Measurements from ENCODE around the gene PRR5L.

Gene PRR5L, protein sequence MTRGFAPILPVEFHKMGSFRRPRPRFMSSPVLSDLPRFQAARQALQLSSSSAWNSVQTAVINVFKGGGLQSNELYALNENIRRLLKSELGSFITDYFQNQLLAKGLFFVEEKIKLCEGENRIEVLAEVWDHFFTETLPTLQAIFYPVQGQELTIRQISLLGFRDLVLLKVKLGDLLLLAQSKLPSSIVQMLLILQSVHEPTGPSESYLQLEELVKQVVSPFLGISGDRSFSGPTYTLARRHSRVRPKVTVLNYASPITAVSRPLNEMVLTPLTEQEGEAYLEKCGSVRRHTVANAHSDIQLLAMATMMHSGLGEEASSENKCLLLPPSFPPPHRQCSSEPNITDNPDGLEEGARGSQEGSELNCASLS

DNA sequence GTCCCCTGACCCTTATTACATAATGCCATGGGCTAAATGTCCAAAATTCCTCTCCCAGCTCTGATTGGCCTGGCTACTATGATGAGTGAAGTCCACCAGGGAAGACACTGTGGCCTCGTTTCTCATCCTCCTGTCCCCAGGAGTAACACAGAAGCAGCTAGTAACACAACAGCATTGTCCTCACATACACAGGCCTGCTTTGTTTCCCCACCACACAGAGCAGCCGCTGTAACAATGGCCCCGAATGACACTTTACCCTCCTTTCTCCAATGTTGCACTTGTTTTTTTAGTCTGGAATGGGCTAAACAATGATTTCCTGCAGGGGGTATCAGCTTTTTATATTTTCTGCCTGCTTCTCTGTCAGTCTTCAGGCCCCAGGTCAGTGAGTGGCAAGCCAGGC, at the start of gene PRR5L:
Gene PRR5L, plus strand, starts transcription at position 363 of the 400 bp plus-strand sequence. CDS start 104,834 bp downstream, outside the sequence.
- Histone ChIP-seq H3K4me1 (ENCODE audit: control insufficient read depth in 1 of 2, insufficient read depth in 2 of 2, low read length in 2 of 2) (no peaks in the 10 kb centered on the region), H3K27me3 (ENCODE audit: low read depth, low read length) (no peaks in the 10 kb centered on the region), H3K27ac (ENCODE audit: low read length) (no peak within 1 kb of the TSS), H3K36me3 (ENCODE audit: control insufficient read depth in 1 of 2, insufficient read depth in 2 of 2, low read length in 2 of 2) (no peaks in the 10 kb centered on the region), H3K4me3 (ENCODE audit: low read depth in 1 of 2, low read length in 2 of 2) (no peak within 1 kb of the TSS), H3K9me3 (ENCODE audit: control insufficient read depth in 1 of 2, low read length in 2 of 2) (no peaks in the 10 kb centered on the region)

DNA sequence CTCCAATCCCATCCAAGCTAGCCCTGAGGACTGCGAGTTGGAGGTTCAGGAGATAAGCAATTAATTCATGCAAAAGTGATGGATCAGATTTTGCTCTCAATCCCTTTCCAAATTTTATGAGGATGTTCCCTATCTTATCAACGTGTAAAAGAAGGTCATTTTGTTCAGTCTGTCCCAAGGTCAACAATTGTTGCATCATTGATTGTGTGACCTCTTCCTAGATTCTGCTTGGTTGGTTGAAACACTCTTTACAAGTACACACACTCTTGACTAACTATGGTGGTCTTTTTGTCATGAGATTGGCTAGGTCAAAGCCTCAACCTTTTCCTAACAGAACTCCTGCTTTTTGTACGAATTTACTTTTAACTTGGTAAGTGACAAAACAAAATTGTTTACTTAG, 48.6 kb upstream of the PRR5L start:
- H3K4me1 ChIP-seq (ENCODE audit: control insufficient read depth in 1 of 2, insufficient read depth in 2 of 2, low read length in 2 of 2): no peaks in the 10 kb centered on the region
- H3K27ac ChIP-seq (ENCODE audit: low read length): no peak overlapping the region
- H3K9me3 ChIP-seq (ENCODE audit: control insufficient read depth in 1 of 2, low read length in 2 of 2): peaks cover 0 to 6% of the 10 kb centered on the region in 2 donors
- H3K36me3 ChIP-seq (ENCODE audit: control insufficient read depth in 1 of 2, insufficient read depth in 2 of 2, low read length in 2 of 2): no peaks in the 10 kb centered on the region
- no peak overlapping the region for H3K4me3 ChIP-seq (ENCODE audit: low read depth in 1 of 2, low read length in 2 of 2)
- H3K27me3 ChIP-seq (ENCODE audit: low read depth, low read length): no peaks in the 10 kb centered on the region

DNA sequence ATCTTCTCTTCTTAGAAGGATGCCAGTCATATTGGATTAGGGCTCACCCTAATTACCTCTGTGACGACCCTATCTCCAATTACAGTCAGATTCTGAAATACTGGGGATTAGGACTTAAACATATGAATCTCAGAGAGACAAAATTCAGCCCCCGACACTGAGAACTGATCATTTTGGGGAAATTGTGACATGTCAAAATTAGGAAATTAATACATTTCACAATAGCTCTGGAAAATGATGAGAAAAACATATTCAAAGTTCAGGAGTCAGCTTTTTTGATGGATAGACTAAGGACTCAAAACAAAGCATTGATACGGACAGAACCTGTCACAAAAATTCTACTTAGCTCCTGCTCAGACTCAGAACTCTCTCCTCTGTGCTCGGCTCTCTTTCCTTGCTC, 47.7 kb upstream of the PRR5L start:
- no peak overlapping the region for H3K4me3 ChIP-seq (ENCODE audit: low read depth in 1 of 2, low read length in 2 of 2)
- H3K27ac ChIP-seq (ENCODE audit: low read length): no peak overlapping the region

DNA sequence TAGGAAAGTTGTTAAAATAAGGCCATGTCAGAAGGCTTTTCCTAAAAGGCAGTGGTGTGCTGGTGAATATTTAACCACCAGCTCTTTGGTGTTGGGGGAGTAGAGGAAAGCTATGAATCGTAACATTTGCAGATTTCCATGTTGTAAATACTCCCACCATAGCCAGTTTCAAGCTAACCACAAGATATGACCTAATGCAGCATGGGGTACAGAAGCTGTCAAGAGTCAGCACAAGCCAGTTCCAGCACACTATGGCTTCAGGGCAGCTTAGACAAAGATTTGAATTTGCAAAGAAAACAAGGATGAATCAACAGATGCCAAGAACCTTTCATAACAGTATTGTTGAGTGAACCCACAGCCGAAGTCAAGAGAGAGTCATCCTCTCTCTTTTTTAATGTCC, 46.8 kb upstream of the PRR5L start:
- Histone ChIP-seq H3K27me3 (ENCODE audit: low read depth, low read length) (no peaks in the 10 kb centered on the region), H3K9me3 (ENCODE audit: control insufficient read depth in 1 of 2, low read length in 2 of 2) (peaks cover 0 to 6% of the 10 kb centered on the region in 2 donors), H3K27ac (ENCODE audit: low read length) (no peak overlapping the region), H3K36me3 (ENCODE audit: control insufficient read depth in 1 of 2, insufficient read depth in 2 of 2, low read length in 2 of 2) (no peaks in the 10 kb centered on the region), H3K4me3 (ENCODE audit: low read depth in 1 of 2, low read length in 2 of 2) (no peak overlapping the region), H3K4me1 (ENCODE audit: control insufficient read depth in 1 of 2, insufficient read depth in 2 of 2, low read length in 2 of 2) (no peaks in the 10 kb centered on the region)

More for the DNA sequence above, 47.7 kb upstream of the PRR5L start:
- Histone ChIP-seq H3K4me1 (ENCODE audit: control insufficient read depth in 1 of 2, insufficient read depth in 2 of 2, low read length in 2 of 2) (no peaks in the 10 kb centered on the region), H3K9me3 (ENCODE audit: control insufficient read depth in 1 of 2, low read length in 2 of 2) (peaks cover 0 to 6% of the 10 kb centered on the region in 2 donors), H3K27me3 (ENCODE audit: low read depth, low read length) (no peaks in the 10 kb centered on the region), H3K36me3 (ENCODE audit: control insufficient read depth in 1 of 2, insufficient read depth in 2 of 2, low read length in 2 of 2) (no peaks in the 10 kb centered on the region)

DNA sequence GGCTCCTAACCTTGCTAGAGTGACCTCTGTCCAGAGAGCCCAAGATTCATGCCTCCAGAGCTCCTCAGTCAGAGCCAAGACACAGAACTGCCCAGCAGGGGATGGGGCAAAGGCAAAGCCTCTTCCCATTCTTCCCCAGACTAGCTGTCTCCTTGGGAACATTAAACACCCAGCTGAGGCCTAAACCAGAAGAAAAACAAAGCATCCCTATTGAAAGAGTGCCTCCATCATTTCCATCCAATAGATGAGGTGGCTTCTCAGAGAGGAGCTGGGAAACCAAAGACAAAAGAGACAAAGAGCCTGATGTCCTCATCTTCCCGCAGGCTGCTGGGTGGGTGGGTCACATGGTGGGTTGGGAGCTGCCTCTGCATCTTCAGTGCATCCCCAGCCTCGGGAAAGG, 44.3 kb upstream of the PRR5L start:
- Histone ChIP-seq H3K27ac (ENCODE audit: low read length) (no peak overlapping the region), H3K36me3 (ENCODE audit: control insufficient read depth in 1 of 2, insufficient read depth in 2 of 2, low read length in 2 of 2) (no peaks in the 10 kb centered on the region), H3K4me3 (ENCODE audit: low read depth in 1 of 2, low read length in 2 of 2) (no peak overlapping the region), H3K27me3 (ENCODE audit: low read depth, low read length) (no peaks in the 10 kb centered on the region), H3K9me3 (ENCODE audit: control insufficient read depth in 1 of 2, low read length in 2 of 2) (peaks cover 0 to 12% of the 10 kb centered on the region in 2 donors), H3K4me1 (ENCODE audit: control insufficient read depth in 1 of 2, insufficient read depth in 2 of 2, low read length in 2 of 2) (no peaks in the 10 kb centered on the region)

DNA sequence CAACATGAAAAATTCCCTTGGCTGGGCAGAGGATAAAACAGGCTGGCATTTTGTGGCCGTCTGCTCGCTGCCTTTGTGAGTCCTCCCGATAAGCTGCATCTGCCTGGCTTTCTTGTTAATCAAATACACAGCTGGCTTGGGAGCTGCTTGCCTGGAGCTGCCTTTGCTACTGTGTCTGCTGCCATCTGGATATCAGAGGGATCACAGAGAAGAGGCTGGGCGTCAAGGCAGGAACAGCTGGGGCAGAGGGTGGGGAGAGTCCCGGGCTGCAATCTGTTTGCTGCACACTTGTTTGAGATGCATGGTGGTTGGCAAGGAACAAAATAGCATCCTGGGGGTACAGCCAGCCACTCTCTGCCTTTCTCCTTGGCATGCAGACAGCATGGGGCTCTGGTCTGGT, 42.9 kb upstream of the PRR5L start:
- peaks cover 0 to 12% of the 10 kb centered on the region in 2 donors for H3K9me3 ChIP-seq (ENCODE audit: control insufficient read depth in 1 of 2, low read length in 2 of 2)
- no peaks in the 10 kb centered on the region for H3K4me1 ChIP-seq (ENCODE audit: control insufficient read depth in 1 of 2, insufficient read depth in 2 of 2, low read length in 2 of 2)
- H3K4me3 ChIP-seq (ENCODE audit: low read depth in 1 of 2, low read length in 2 of 2): no peak overlapping the region
- H3K27ac ChIP-seq (ENCODE audit: low read length): no peak overlapping the region
- no peaks in the 10 kb centered on the region for H3K27me3 ChIP-seq (ENCODE audit: low read depth, low read length)
- H3K36me3 ChIP-seq (ENCODE audit: control insufficient read depth in 1 of 2, insufficient read depth in 2 of 2, low read length in 2 of 2): no peaks in the 10 kb centered on the region

DNA sequence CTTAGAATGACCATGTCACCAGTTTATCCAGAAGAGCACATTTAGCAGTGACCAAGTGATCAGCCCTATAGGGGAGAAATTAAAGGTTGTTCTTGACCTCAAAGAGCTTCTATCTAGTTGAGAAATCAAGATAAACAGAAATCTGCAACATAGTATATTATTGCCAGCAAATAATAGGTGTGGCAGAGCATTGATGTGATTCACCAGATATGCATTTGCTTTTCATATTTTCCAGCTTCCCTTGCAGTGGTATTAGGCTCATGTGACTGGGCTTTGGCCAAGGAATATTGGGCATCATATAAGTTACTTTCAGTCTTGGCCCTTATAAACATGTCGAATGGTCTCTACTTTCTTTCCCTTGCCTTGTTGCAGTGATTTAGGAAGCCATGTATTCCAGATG, 41.4 kb upstream of the PRR5L start:
- Histone ChIP-seq H3K27ac (ENCODE audit: low read length) (no peak overlapping the region), H3K27me3 (ENCODE audit: low read depth, low read length) (no peaks in the 10 kb centered on the region), H3K4me3 (ENCODE audit: low read depth in 1 of 2, low read length in 2 of 2) (no peak overlapping the region), H3K4me1 (ENCODE audit: control insufficient read depth in 1 of 2, insufficient read depth in 2 of 2, low read length in 2 of 2) (peaks cover 0 to 4% of the 10 kb centered on the region in 2 donors), H3K9me3 (ENCODE audit: control insufficient read depth in 1 of 2, low read length in 2 of 2) (peaks cover 0 to 12% of the 10 kb centered on the region in 2 donors), H3K36me3 (ENCODE audit: control insufficient read depth in 1 of 2, insufficient read depth in 2 of 2, low read length in 2 of 2) (no peaks in the 10 kb centered on the region)

DNA sequence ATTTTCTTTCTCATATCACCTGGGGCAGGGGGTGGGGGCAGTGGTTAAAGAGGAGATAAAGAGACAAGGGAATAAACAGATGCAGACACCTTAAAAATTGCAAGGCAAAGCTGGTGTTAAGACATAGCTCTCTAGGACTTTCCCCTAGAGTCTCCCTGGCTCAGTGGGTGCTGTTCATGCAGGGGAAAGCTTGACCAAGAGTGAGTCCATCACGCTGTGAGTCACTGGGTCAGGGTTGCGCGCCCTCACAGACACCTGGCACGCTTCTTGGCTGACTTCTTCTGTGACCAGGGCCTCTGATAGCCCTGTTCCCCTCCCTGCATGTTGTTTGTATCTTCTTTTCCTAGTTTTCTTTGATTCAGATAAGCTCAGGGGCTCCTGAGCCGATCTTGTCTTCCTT, 38.7 kb upstream of the PRR5L start:
- H3K4me3 ChIP-seq (ENCODE audit: low read depth in 1 of 2, low read length in 2 of 2): no peak overlapping the region
- no peaks in the 10 kb centered on the region for H3K27me3 ChIP-seq (ENCODE audit: low read depth, low read length)
- H3K27ac ChIP-seq (ENCODE audit: low read length): no peak overlapping the region
- H3K36me3 ChIP-seq (ENCODE audit: control insufficient read depth in 1 of 2, insufficient read depth in 2 of 2, low read length in 2 of 2): no peaks in the 10 kb centered on the region
- H3K9me3 ChIP-seq (ENCODE audit: control insufficient read depth in 1 of 2, low read length in 2 of 2): peaks cover 0 to 6% of the 10 kb centered on the region in 2 donors
- H3K4me1 ChIP-seq (ENCODE audit: control insufficient read depth in 1 of 2, insufficient read depth in 2 of 2, low read length in 2 of 2): peaks cover 0 to 4% of the 10 kb centered on the region in 2 donors

DNA sequence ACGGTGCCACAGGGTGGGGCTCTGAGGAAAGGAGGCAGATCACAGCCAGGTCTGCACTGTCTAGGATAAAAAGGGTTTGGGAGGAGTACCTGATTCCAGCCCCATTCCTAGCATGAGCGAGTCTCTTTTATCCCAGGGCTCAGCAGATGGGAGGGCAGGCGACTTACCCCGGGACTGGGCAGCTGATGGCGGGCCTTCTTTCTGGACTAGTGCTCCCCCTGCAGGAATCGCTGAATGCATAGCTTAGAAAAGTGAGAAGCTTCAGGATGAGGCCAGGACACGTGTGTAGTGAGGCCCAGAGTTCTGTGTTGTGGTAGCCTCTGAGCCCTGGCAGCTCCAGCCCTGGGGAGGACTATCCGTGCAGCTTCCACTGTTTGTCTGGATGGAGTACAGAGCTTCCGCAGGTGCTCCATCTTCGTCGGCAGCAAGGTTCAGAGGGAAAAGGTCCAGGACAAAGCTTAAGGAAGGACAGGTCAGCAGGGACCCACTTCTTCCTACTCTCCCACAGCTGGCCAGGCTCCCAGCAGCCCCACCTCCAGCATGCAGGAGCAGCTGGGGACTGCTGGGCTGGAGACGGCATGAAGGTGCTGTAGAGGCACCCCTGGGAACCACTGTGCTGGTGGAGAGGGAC, 37.2 kb upstream of the PRR5L start:
- no peaks in the 10 kb centered on the region for H3K27me3 ChIP-seq (ENCODE audit: low read depth, low read length)
- H3K36me3 ChIP-seq (ENCODE audit: control insufficient read depth in 1 of 2, insufficient read depth in 2 of 2, low read length in 2 of 2): no peaks in the 10 kb centered on the region
- H3K27ac ChIP-seq (ENCODE audit: low read length): no peak overlapping the region
- no peak overlapping the region for H3K4me3 ChIP-seq (ENCODE audit: low read depth in 1 of 2, low read length in 2 of 2)
- H3K9me3 ChIP-seq (ENCODE audit: control insufficient read depth in 1 of 2, low read length in 2 of 2): peaks cover 0 to 6% of the 10 kb centered on the region in 2 donors
- peaks cover 0 to 4% of the 10 kb centered on the region in 2 donors for H3K4me1 ChIP-seq (ENCODE audit: control insufficient read depth in 1 of 2, insufficient read depth in 2 of 2, low read length in 2 of 2)

DNA sequence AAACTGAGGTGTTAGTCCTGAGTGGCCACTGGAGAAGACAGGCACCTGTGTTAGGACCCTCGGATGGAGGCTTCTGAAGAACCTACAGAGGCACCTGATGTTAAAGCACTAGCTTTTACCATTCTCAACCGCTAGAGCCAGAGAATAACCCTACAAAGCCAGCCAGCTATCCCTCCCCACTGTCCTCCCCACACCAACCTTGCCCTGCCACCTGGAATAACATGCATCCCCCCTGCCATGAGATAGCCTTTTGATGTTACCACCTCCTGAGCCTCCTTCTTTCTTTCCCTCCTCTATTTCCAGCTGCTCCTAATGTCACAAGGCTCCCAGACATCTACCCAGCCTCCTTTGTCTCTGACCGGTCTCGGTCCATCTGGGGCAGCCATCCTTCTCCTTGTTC, 35.0 kb upstream of the PRR5L start:
- H3K27me3 ChIP-seq (ENCODE audit: low read depth, low read length): no peaks in the 10 kb centered on the region

DNA sequence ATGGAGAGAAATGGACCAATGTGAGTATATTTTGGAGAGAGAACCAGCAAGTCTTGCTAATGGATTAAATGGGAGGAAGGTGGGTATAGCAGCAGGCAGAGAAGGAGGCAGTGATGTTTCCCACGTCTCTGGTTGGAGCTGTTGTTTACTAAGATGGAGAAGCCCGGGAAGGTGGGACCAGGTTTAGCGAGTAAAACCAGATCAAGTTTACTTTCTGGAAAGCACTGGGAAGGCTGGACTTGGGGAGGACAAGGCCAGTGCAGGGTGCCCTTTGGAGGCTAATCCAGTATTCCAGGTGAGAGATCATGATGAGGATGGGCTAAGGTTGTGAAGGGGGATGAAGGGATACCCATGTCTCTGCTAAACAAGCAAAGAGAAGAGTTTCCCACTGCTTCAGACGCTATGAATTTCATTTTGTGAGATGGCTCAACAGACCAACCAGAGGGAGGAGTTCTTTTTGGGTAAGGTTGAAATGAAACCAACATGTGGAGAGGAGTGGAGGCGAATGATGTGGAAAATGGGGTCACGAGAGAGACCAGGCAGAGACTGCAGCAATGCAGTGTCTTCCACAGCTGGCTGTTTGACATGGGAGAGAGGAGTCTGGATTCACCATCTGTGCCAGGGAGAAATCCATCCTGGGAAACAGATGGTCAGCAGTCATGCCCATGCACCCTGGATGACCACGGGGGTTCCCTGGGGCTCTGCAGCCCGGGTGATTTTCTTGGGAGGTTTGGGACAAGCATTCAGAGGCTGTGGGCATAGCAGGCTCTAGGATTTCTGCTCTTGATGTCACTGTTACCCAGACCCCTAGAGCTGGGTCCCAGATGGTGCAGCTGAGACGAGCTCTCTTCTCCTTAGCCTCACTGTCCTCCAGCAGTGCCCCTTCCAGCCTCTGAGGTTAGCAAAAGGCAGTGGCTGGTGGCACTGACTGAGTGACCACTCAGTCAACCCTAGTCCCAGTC, 31.8 kb upstream of the PRR5L start:
- Histone ChIP-seq H3K27me3 (ENCODE audit: low read depth, low read length) (no peaks in the 10 kb centered on the region), H3K36me3 (ENCODE audit: control insufficient read depth in 1 of 2, insufficient read depth in 2 of 2, low read length in 2 of 2) (no peaks in the 10 kb centered on the region), H3K4me3 (ENCODE audit: low read depth in 1 of 2, low read length in 2 of 2) (no peak overlapping the region), H3K4me1 (ENCODE audit: control insufficient read depth in 1 of 2, insufficient read depth in 2 of 2, low read length in 2 of 2) (no peaks in the 10 kb centered on the region), H3K9me3 (ENCODE audit: control insufficient read depth in 1 of 2, low read length in 2 of 2) (no peaks in the 10 kb centered on the region), H3K27ac (ENCODE audit: low read length) (no peak overlapping the region)

More for the DNA sequence above, 35.0 kb upstream of the PRR5L start:
- Histone ChIP-seq H3K27ac (ENCODE audit: low read length) (no peak overlapping the region), H3K9me3 (ENCODE audit: control insufficient read depth in 1 of 2, low read length in 2 of 2) (peaks cover 0 to 5% of the 10 kb centered on the region in 2 donors), H3K4me1 (ENCODE audit: control insufficient read depth in 1 of 2, insufficient read depth in 2 of 2, low read length in 2 of 2) (peaks cover 0 to 4% of the 10 kb centered on the region in 2 donors), H3K4me3 (ENCODE audit: low read depth in 1 of 2, low read length in 2 of 2) (no peak overlapping the region), H3K36me3 (ENCODE audit: control insufficient read depth in 1 of 2, insufficient read depth in 2 of 2, low read length in 2 of 2) (no peaks in the 10 kb centered on the region)

Data from muscle layer of duodenum (tissue), 2 donors.